ENCODE measurements around the gene BCAS3. TPM values are rescaled to one million over a fixed set of nuclear protein-coding genes. Genes with fewer than 3 reads are reported as not detected.
A peak's percentile ranks its signal among the peaks of the same experiment; 100 is the strongest.
"Not testable (repeated sequence)": the region's sequence is repeated elsewhere in the genome, so short reads cannot be mapped to it uniquely, and the experiment has no call there.

BCAS3 gene
- total RNA-seq, 1 donor from 2014 or later: 15.2 TPM

GRCh38 chr17:60671482-60671881 is 6.2 kb upstream of the BCAS3 start:
- no peak overlapping the region for H3K4me3 ChIP-seq (ENCODE audit: low read depth, low read length)
- TF ChIP-seq, protein P1, sequence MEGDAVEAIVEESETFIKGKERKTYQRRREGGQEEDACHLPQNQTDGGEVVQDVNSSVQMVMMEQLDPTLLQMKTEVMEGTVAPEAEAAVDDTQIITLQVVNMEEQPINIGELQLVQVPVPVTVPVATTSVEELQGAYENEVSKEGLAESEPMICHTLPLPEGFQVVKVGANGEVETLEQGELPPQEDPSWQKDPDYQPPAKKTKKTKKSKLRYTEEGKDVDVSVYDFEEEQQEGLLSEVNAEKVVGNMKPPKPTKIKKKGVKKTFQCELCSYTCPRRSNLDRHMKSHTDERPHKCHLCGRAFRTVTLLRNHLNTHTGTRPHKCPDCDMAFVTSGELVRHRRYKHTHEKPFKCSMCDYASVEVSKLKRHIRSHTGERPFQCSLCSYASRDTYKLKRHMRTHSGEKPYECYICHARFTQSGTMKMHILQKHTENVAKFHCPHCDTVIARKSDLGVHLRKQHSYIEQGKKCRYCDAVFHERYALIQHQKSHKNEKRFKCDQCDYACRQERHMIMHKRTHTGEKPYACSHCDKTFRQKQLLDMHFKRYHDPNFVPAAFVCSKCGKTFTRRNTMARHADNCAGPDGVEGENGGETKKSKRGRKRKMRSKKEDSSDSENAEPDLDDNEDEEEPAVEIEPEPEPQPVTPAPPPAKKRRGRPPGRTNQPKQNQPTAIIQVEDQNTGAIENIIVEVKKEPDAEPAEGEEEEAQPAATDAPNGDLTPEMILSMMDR (conservative IDR thresholded peaks at IDR 0.05; ENCODE audit: low read depth, low read length): no peak
- DNase-seq (ENCODE audit: low read depth): no peak

- DNase-seq (ENCODE audit: low read depth); H3K4me3 ChIP-seq (ENCODE audit: low read depth, low read length): not testable (repeated sequence)
Measured at GRCh38 chr17:60674637-60675036, 3.0 kb upstream of the BCAS3 start.

DNA sequence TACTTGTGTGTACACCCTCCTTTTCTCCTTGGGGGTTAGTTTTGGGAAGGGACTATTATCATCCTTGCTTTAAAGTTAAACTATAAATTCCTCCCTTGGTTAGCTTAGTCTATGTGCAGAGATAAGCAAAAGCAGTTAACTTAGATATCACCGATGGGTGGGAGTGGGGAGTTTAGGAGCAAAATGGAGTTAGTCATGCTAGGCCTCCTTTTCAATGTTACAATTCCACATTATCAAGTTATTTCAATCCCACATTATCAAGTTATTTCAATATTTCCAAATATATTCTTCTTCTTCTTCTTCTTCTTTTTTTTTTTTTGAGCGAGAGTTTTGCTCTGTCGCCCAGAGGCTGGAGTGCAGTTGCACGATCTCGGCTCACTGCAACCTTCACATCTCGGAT is 1.7 kb upstream of the BCAS3 start:
- TF ChIP-seq, protein P1 (conservative IDR thresholded peaks at IDR 0.05; ENCODE audit: low read depth, low read length): no peak
- H3K4me3 ChIP-seq (ENCODE audit: low read depth, low read length): no peak overlapping the region
- DNase-seq (ENCODE audit: low read depth): no peak

- peak overlapping the region; percentile 73 for H3K4me3 ChIP-seq (ENCODE audit: low read depth, low read length)
- TF ChIP-seq, protein P1 (conservative IDR thresholded peaks at IDR 0.05; ENCODE audit: low read depth, low read length): no peak
- DNase-seq (ENCODE audit: low read depth): no peak
Measured at GRCh38 chr17:60676758-60677307, 818 bp upstream of the BCAS3 start.

GRCh38 chr17:60678118-60678444 is 430 bp downstream of the BCAS3 start:
- TF ChIP-seq, protein P1 (conservative IDR thresholded peaks at IDR 0.05; ENCODE audit: low read depth, low read length): no peak
- no peak for DNase-seq (ENCODE audit: low read depth)
- H3K4me3 ChIP-seq (ENCODE audit: low read depth, low read length): peak overlapping the region; percentile 73

GRCh38 chr17:60679287-60679686 is 1.6 kb downstream of the BCAS3 start:
- TF ChIP-seq, protein P1 (conservative IDR thresholded peaks at IDR 0.05; ENCODE audit: low read depth, low read length): no peak
- DNase-seq (ENCODE audit: low read depth): no peak

GRCh38 chr17:60680754-60681153 is 3.1 kb downstream of the BCAS3 start:
- no peak for DNase-seq (ENCODE audit: low read depth)
- H3K4me3 ChIP-seq (ENCODE audit: low read depth, low read length): no peak overlapping the region
- TF ChIP-seq, protein P1 (conservative IDR thresholded peaks at IDR 0.05; ENCODE audit: low read depth, low read length): no peak

More at GRCh38 chr17:60679287-60679686, 1.6 kb downstream of the BCAS3 start:
- H3K4me3 ChIP-seq (ENCODE audit: low read depth, low read length): no peak overlapping the region
